H9 (cell line): ENCODE results near the gene ABCA3. TPM values are rescaled to one million over a fixed set of nuclear protein-coding genes. Genes with fewer than 3 reads are reported as not detected.
A peak's percentile ranks its signal among the peaks of the same experiment; 100 is the strongest.

ENCODE experiments used
- DNase-seq: peaks from one replicate; pipeline ENCODE4 v3.0.0-alpha.2; 2017
- H2AFZ ChIP-seq: one replicate; pipeline ENCODE4 v1.6.1; 2013; ENCODE audit warnings: mild to moderate bottlenecking, low read length, control low read depth, moderate library complexity
- H2AK5ac ChIP-seq: 2 replicates; pipeline ENCODE4 v1.6.1; 2013; ENCODE audit warnings: low read length, control low read depth, mixed read lengths; ENCODE audit not compliant: insufficient read length
- H2BK120ac ChIP-seq: one replicate; pipeline ENCODE4 v1.6.1; 2013; ENCODE audit warnings: low read depth, mild to moderate bottlenecking, low read length, control low read depth, inconsistent platforms; ENCODE audit not compliant: poor library complexity, severe bottlenecking
- H2BK12ac ChIP-seq: 2 replicates; pipeline ENCODE4 v1.6.1; 2013; ENCODE audit warnings: low read length, control low read depth, mixed read lengths, low read depth; ENCODE audit not compliant: insufficient read length
- H2BK15ac ChIP-seq: 2 replicates; pipeline ENCODE4 v1.6.1; 2013; ENCODE audit warnings: low read depth, low read length, control low read depth
- H2BK20ac ChIP-seq: one replicate; pipeline ENCODE4 v1.6.1; 2013; ENCODE audit warnings: low read depth, mild to moderate bottlenecking, low read length, control low read depth, inconsistent platforms; ENCODE audit not compliant: poor library complexity, severe bottlenecking
- H2BK5ac ChIP-seq: 2 replicates; pipeline ENCODE4 v1.6.1; 2013; ENCODE audit warnings: low read length, control low read depth, mixed read lengths; ENCODE audit not compliant: insufficient read length
- H3K14ac ChIP-seq: 2 replicates; pipeline ENCODE4 v1.6.1; 2013; ENCODE audit warnings: low read length, control low read depth; ENCODE audit not compliant: insufficient read depth
- H3K18ac ChIP-seq: 2 replicates; pipeline ENCODE4 v1.6.1; 2013; ENCODE audit warnings: low read depth, mild to moderate bottlenecking, mixed read lengths, low read length, control low read depth; ENCODE audit not compliant: insufficient read length
- H3K23ac ChIP-seq: 2 replicates; pipeline ENCODE4 v1.6.1; 2013; ENCODE audit warnings: low read length, control low read depth, mixed read lengths, low read depth; ENCODE audit not compliant: insufficient read length
- H3K23me2 ChIP-seq: 2 replicates; pipeline ENCODE4 v1.6.1; 2013; ENCODE audit warnings: low read depth, mild to moderate bottlenecking, mixed read lengths, low read length, control low read depth; ENCODE audit not compliant: insufficient read length, poor library complexity, severe bottlenecking
- H3K27ac ChIP-seq: 2 replicates; pipeline ENCODE4 v1.5.1; 2013; ENCODE audit warnings: low read length, control low read depth, mixed read lengths, low read depth; ENCODE audit not compliant: insufficient read length
- H3K27me3 ChIP-seq: 2 replicates; pipeline ENCODE4 v1.6.1; 2013; ENCODE audit warnings: low read length, control low read depth, inconsistent platforms; ENCODE audit not compliant: insufficient read depth
- H3K4ac ChIP-seq: 2 replicates; pipeline ENCODE4 v1.6.1; 2013; ENCODE audit warnings: low read depth, mild to moderate bottlenecking, control low read depth, inconsistent platforms, low read length, moderate library complexity
- H3K4me1 ChIP-seq: 2 replicates; pipeline ENCODE4 v1.6.1; 2013; ENCODE audit warnings: low read length, control low read depth, inconsistent platforms; ENCODE audit not compliant: insufficient read depth
- H3K4me2 ChIP-seq: 2 replicates; pipeline ENCODE4 v1.6.1; 2013; ENCODE audit warnings: low read length, control low read depth, mixed read lengths; ENCODE audit not compliant: insufficient read length, insufficient read depth
- H3K56ac ChIP-seq: 2 replicates; pipeline ENCODE4 v1.6.1; 2013; ENCODE audit warnings: low read depth, mild to moderate bottlenecking, mixed read lengths, low read length, control low read depth; ENCODE audit not compliant: insufficient read length
- H3K79me1 ChIP-seq: 2 replicates; pipeline ENCODE4 v1.6.1; 2013; ENCODE audit warnings: low read depth, mild to moderate bottlenecking, moderate library complexity, low read length, control low read depth, inconsistent platforms; ENCODE audit not compliant: insufficient read depth, poor library complexity, severe bottlenecking
- H3K79me2 ChIP-seq: 2 replicates; pipeline ENCODE4 v1.6.1; 2013; ENCODE audit warnings: low read length, control low read depth, inconsistent platforms; ENCODE audit not compliant: insufficient read depth
- H3K9ac ChIP-seq: 2 replicates; pipeline ENCODE4 v1.6.1; 2013; ENCODE audit warnings: low read length, control low read depth, mixed read lengths; ENCODE audit not compliant: insufficient read length; ENCODE audit errors: extremely low read depth
- H3K9me3 ChIP-seq: one replicate; pipeline ENCODE4 v1.6.1; 2013; ENCODE audit warnings: low read depth, low read length, inconsistent platforms; ENCODE audit not compliant: control insufficient read depth
- H3T11ph ChIP-seq: one replicate; pipeline ENCODE4 v1.6.1; 2013; ENCODE audit warnings: mild to moderate bottlenecking, low read length, control low read depth, inconsistent platforms
- H4K20me1 ChIP-seq: one replicate; pipeline ENCODE4 v1.6.1; 2013; ENCODE audit not compliant: control insufficient read depth, insufficient read length, insufficient read depth
- H4K5ac ChIP-seq: 2 replicates; pipeline ENCODE4 v1.6.1; 2013; ENCODE audit warnings: low read depth, mild to moderate bottlenecking, mixed read lengths, low read length, control low read depth; ENCODE audit not compliant: insufficient read length
- H4K8ac ChIP-seq: replicated peaks from 2 replicates; pipeline ENCODE4 v1.6.1; 2013; ENCODE audit warnings: low read length, control low read depth, mixed read lengths, low read depth; ENCODE audit not compliant: insufficient read length
- H4K91ac ChIP-seq: 2 replicates; pipeline ENCODE4 v1.6.1; 2013; ENCODE audit warnings: low read depth, mild to moderate bottlenecking, moderate library complexity, mixed read lengths, low read length, control low read depth; ENCODE audit not compliant: insufficient read length
- H3K27ac Mint-ChIP-seq, 3 experiments: 2 replicates in 2 of 3; 3 replicates in 1 of 3; pipeline ENCODE4 v1.8.0; 2020 to 2021; ENCODE audit warnings: mixed read lengths in 3 of 3, mild to moderate bottlenecking in 1 of 3, moderate library complexity in 1 of 3
- H3K27me3 Mint-ChIP-seq: 2 replicates; pipeline ENCODE4 v1.8.0; 2021; ENCODE audit warnings: low read depth, mild to moderate bottlenecking, moderate library complexity, mixed read lengths
- H3K36me3 Mint-ChIP-seq, 3 experiments: 2 replicates in 2 of 3; 3 replicates in 1 of 3; pipeline ENCODE4 v1.8.0; 2020 to 2021; ENCODE audit warnings: low read depth in 3 of 3, mixed read lengths in 3 of 3; ENCODE audit not compliant: insufficient read depth in 1 of 3
- H3K4me1 Mint-ChIP-seq, 2 experiments: 2 replicates each; pipeline ENCODE4 v1.8.0; 2020; ENCODE audit warnings: mixed read lengths in 2 of 2
- H3K4me3 Mint-ChIP-seq, 2 experiments: 2 replicates in 1 of 2; 3 replicates in 1 of 2; pipeline ENCODE4 v1.8.0; 2020 to 2021; ENCODE audit warnings: mild to moderate bottlenecking in 2 of 2, mixed read lengths in 2 of 2, moderate library complexity in 1 of 2
- H3K9me3 Mint-ChIP-seq, 2 experiments: 2 replicates in 1 of 2; 3 replicates in 1 of 2; pipeline ENCODE4 v1.8.0; 2020; ENCODE audit warnings: mild to moderate bottlenecking in 2 of 2, mixed read lengths in 2 of 2, moderate library complexity in 1 of 2
- WGBS: extraction: QIAGEN DNeasy Blood & Tissue Kit; methylation state at CpG from one replicate; pipeline ENCODE4 v1.1.7; 2013; ENCODE audit warnings: missing lambda C conversion rate, low lambda C conversion rate, mixed read lengths; ENCODE audit not compliant: insufficient read length; ENCODE audit errors: extremely low coverage; 5-methylcytosine and 5-hydroxymethylcytosine counted together
- total RNA-seq: library from RNA; stranded (reverse); gene quantifications from 2 replicates; pipeline ENCODE4 v1.2.1, GENCODE V29; 2021
- TF ChIP-seq, protein P1 (sequence below): fragments of 200-600 bp; sonication (generic); conservative IDR thresholded peaks from 3 replicates; pipeline ENCODE4 v1.8.0; 2021; ENCODE audit warnings: antibody characterized with exemption, mild to moderate bottlenecking

Gene ABCA3
- total RNA-seq, 1 experiment from 2014 or later: 8.0 TPM

DNA sequence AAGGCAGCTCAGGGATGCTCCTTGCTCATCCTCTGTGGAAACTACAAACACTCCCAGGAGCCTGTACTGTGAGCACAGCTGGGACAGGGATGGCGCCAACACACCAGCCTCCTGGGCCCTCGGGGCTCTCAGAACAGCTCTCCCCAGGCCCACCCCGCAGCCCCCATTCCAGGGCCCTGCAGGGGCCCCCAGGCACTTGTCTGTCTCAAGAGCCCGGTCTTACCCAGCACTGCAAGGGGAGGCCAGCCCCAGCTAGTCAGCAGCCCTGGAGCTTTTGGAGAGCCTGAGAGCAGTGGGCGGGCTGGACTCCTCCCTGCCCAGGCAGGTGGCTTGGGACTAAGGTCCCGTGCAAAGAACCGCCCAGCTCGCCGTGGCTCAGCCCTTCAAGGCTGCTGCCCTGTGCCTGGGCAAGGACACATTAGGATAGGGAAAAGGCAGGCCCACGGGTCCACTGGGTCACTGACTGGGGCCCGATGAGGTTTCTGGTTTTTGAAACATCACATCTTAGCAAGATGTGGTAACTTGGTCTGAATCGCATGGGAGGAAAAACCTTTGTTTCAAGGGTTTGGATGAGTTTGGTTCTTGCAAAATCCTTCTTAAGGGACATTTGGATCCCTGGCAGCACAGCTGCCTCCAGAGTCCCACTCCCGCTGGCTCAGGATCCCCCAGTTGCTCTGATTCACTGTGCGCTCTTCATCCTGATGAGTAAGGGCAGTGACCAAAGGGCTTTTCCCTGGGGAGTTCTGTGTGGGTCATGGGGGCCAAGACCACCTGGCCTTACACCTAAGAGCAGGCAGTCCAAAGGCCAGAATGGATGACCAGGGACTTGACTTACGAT is 101.5 kb downstream of the ABCA3 start:
- no CpG with 5 or more reads among the region's 15 CpGs for WGBS
- H3K27ac Mint-ChIP-seq: no peak overlapping the region; a peak in 1 of 7 replicates
- DNase-seq: peak; percentile 54

More for the DNA sequence above, 101.5 kb downstream of the ABCA3 start:
- Histone ChIP-seq H2AFZ (no peak overlapping the region), H3K79me1 (no peaks in the 10 kb centered on the region), H3K23ac (no peak overlapping the region), H3K18ac (no peak overlapping the region), H2BK5ac (no peak overlapping the region), H4K5ac (no peak overlapping the region), H3K4me1 (no peaks in the 10 kb centered on the region), H2BK120ac (no peak overlapping the region), H2BK15ac (no peak overlapping the region), H4K91ac (no peak overlapping the region), H3K79me2 (no peaks in the 10 kb centered on the region), H3K9me3 (no peaks in the 10 kb centered on the region), H3K4ac (no peak overlapping the region), H2AK5ac (no peak overlapping the region), H3K56ac (no peak overlapping the region), H3K9ac (no peak overlapping the region), H2BK20ac (no peak overlapping the region), H2BK12ac (no peak overlapping the region), H3K14ac (no peak overlapping the region), H4K20me1 (no peaks in the 10 kb centered on the region), H3K23me2 (peaks cover 13% of the 10 kb centered on the region), H4K8ac (no peak overlapping the region), H3K27me3 (peaks cover 2% of the 10 kb centered on the region; the same call in 1 of the 2 replicates), H3T11ph (no peak overlapping the region), H3K27ac (no peak overlapping the region), H3K4me2 (no peak overlapping the region)
- Mint-ChIP-seq H3K4me1 (peaks cover 0 to 3% of the 10 kb centered on the region in 2 experiments; a peak in 1 of 4 replicates), H3K27me3 (peaks cover 16% of the 10 kb centered on the region), H3K4me3 (peak overlapping the region in 1 of 2 experiments; percentile 22; a peak in 1 of 5 replicates), H3K9me3 (no peaks in the 10 kb centered on the region; a peak in 1 of 5 replicates), H3K36me3 (peaks cover 6 to 41% (median 19%) of the 10 kb centered on the region in 3 experiments; a peak in 6 of 7 replicates)
- TF ChIP-seq, protein P1, sequence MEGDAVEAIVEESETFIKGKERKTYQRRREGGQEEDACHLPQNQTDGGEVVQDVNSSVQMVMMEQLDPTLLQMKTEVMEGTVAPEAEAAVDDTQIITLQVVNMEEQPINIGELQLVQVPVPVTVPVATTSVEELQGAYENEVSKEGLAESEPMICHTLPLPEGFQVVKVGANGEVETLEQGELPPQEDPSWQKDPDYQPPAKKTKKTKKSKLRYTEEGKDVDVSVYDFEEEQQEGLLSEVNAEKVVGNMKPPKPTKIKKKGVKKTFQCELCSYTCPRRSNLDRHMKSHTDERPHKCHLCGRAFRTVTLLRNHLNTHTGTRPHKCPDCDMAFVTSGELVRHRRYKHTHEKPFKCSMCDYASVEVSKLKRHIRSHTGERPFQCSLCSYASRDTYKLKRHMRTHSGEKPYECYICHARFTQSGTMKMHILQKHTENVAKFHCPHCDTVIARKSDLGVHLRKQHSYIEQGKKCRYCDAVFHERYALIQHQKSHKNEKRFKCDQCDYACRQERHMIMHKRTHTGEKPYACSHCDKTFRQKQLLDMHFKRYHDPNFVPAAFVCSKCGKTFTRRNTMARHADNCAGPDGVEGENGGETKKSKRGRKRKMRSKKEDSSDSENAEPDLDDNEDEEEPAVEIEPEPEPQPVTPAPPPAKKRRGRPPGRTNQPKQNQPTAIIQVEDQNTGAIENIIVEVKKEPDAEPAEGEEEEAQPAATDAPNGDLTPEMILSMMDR: no peak
